SK-N-SH (cell line): ENCODE data around the gene BORCS5. TPM values are rescaled to one million over a fixed set of nuclear protein-coding genes. Genes with fewer than 3 reads are reported as not detected.

ENCODE experiments used
- CTCF ChIA-PET: fragments of 300-600, 350-600 bp; formaldehyde crosslinking; extraction: SDS; loops from one replicate; lab custom pipeline; 2021; lab: Yijun Ruan, JAX
- POLR2A ChIA-PET: fragments of 350-600 bp; sonication (Branson Sonifier 250); formaldehyde crosslinking; extraction: SDS; loops from one replicate; lab custom pipeline; 2020; ENCODE audit warnings: antibody characterized with exemption, inconsistent platforms; lab: Yijun Ruan, JAX
- DNase-seq: peaks from one replicate; pipeline ENCODE4 v3.0.0; 2012
- H2AFZ ChIP-seq: fragments of 200-600 bp; sonication (generic); 2 replicates; pipeline ENCODE4 v1.8.1; 2016; ENCODE audit warnings: antibody characterized with exemption, mild to moderate bottlenecking, low read depth
- H3F3A ChIP-seq: fragments of 200-600 bp; sonication (generic); replicated peaks from 2 replicates; pipeline ENCODE3; 2016; ENCODE audit warnings: antibody characterized with exemption, mild to moderate bottlenecking; ENCODE audit not compliant: insufficient read depth
- H3K27ac ChIP-seq, 2 experiments: fragments of 200-500 bp in 1 of 2; fragments of 200-600 bp in 1 of 2; sonication (Bioruptor generic) in 1 of 2; sonication (generic), shearing (Covaris generic) in 1 of 2; 2 replicates each; pipeline versions ENCODE4 v1.5.1 to v1.6.1; 2014 to 2016; ENCODE audit warnings: low read depth in 2 of 2, inconsistent platforms in 1 of 2, low read length in 1 of 2, mild to moderate bottlenecking in 1 of 2, mixed read lengths in 1 of 2
- H3K27me3 ChIP-seq: fragments of 200-600 bp; sonication (generic), shearing (Covaris generic); 2 replicates; pipeline ENCODE4 v1.6.1; 2016; ENCODE audit warnings: mixed run types; ENCODE audit not compliant: insufficient read depth
- H3K36me3 ChIP-seq, 2 experiments: fragments of 200-500 bp in 1 of 2; fragments of 200-600 bp in 1 of 2; sonication (Bioruptor generic) in 1 of 2; sonication (generic) in 1 of 2; replicated peaks in 1 of 2; 2 replicates each; pipeline versions ENCODE3 to v1.5.1; 2014 to 2016; ENCODE audit warnings: low read length in 1 of 2, mild to moderate bottlenecking in 1 of 2; ENCODE audit not compliant: insufficient read depth in 2 of 2, control insufficient read depth in 1 of 2
- H3K4me1 ChIP-seq, 2 experiments: fragments of 200-500 bp in 1 of 2; fragments of 200-600 bp in 1 of 2; sonication (Bioruptor generic) in 1 of 2; sonication (generic), shearing (Covaris generic) in 1 of 2; 2 replicates each; pipeline versions ENCODE4 v1.5.1 to v1.6.1; 2014 to 2016; ENCODE audit warnings: low read depth in 1 of 2, low read length in 1 of 2, mixed run types in 1 of 2; ENCODE audit not compliant: insufficient read depth in 2 of 2, control insufficient read depth in 1 of 2
- H3K4me2 ChIP-seq: fragments of 200-600 bp; sonication (generic), shearing (Covaris generic); 2 replicates; pipeline ENCODE4 v1.6.1; 2017; ENCODE audit warnings: mixed run types
- H3K4me3 ChIP-seq, 2 experiments: fragments of 200-500 bp in 1 of 2; fragments of 200-600 bp in 1 of 2; sonication (Bioruptor generic) in 1 of 2; sonication (generic), shearing (Covaris generic) in 1 of 2; 2 replicates each; pipeline versions ENCODE4 v1.5.1 to v1.8.1; 2014 to 2016; ENCODE audit warnings: low read depth in 2 of 2, inconsistent platforms in 1 of 2, low read length in 1 of 2, mild to moderate bottlenecking in 1 of 2, mixed read lengths in 1 of 2, moderate library complexity in 1 of 2
- H3K79me2 ChIP-seq: fragments of 200-600 bp; sonication (generic); 2 replicates; pipeline ENCODE4 v1.8.1; 2017; ENCODE audit warnings: mild to moderate bottlenecking; ENCODE audit not compliant: insufficient read depth
- H3K9ac ChIP-seq: fragments of 200-600 bp; sonication (generic); 2 replicates; pipeline ENCODE4 v1.6.1; 2017; ENCODE audit warnings: mixed run types
- H3K9me2 ChIP-seq: fragments of 200-600 bp; sonication (generic); 2 replicates; pipeline ENCODE4 v1.6.1; 2017; ENCODE audit warnings: mixed run types
- H3K9me3 ChIP-seq: fragments of 200-600 bp; sonication (generic); 2 replicates; pipeline ENCODE4 v1.6.1; 2017; ENCODE audit warnings: mixed run types, mild to moderate bottlenecking, moderate library complexity
- H4K20me1 ChIP-seq: fragments of 200-600 bp; sonication (generic); 2 replicates; pipeline ENCODE4 v1.6.1; 2017; ENCODE audit warnings: mild to moderate bottlenecking, mixed run types; ENCODE audit not compliant: insufficient read depth
- ELF1 ChIP-seq: IDR thresholded peaks from 2 replicates; pipeline ENCODE4 v1.4.0; 2012
- EZH2phosphoT487 ChIP-seq: fragments of 200-600 bp; sonication (generic); IDR thresholded peaks from 2 replicates; pipeline ENCODE4 v1.6.1; 2017; ENCODE audit warnings: low read depth, mixed run types, mild to moderate bottlenecking, antibody characterized with exemption, moderate library complexity, borderline replicate concordance
- GABPA ChIP-seq: IDR thresholded peaks from 2 replicates; pipeline ENCODE4 v1.4.0; 2012; ENCODE audit warnings: low read depth, mild to moderate bottlenecking
- GATA2 ChIP-seq: sonication (generic); formaldehyde crosslinking; IDR thresholded peaks from 2 replicates; pipeline ENCODE4 v1.5.0; 2020; ENCODE audit warnings: mild to moderate bottlenecking, missing genetic modification reagents
- POLR2AphosphoS5 ChIP-seq: IDR thresholded peaks from 2 replicates; pipeline ENCODE4 v1.6.1; 2012; ENCODE audit warnings: low read depth, low read length
- RCOR1 ChIP-seq: fragments of 150-350 bp; IDR thresholded peaks from 2 replicates; pipeline ENCODE4 v1.6.1; 2017; ENCODE audit warnings: antibody characterized with exemption, low read length
- SMC3 ChIP-seq: IDR thresholded peaks from 2 replicates; pipeline ENCODE4 v1.6.1; 2012; ENCODE audit warnings: low read depth, low read length, improper control_type of control experiment
- TEAD4 ChIP-seq: IDR thresholded peaks from 2 replicates; pipeline ENCODE4 v1.4.0; 2012; ENCODE audit warnings: mild to moderate bottlenecking, borderline replicate concordance; ENCODE audit not compliant: insufficient read depth
- WGBS: methylation state at CpG from one replicate; pipeline ENCODE4 v1.1.6; 2017; ENCODE audit warnings: low lambda C conversion rate; 5-methylcytosine and 5-hydroxymethylcytosine counted together
- polyA plus RNA-seq, 3 experiments: library from polyadenylated mRNA; depleted of rRNA; stranded (reverse); fragments of >200 nt; gene quantifications; 2 replicates each; pipeline ENCODE4 v1.2.3, GENCODE V29; 2012
- TF ChIP-seq, protein P1 (sequence below): IDR thresholded peaks from 2 replicates; pipeline ENCODE4 v1.4.0; 2012; ENCODE audit warnings: low read depth, borderline replicate concordance
- TF ChIP-seq, protein P2 (sequence below): fragments of 200-600 bp; sonication (generic); IDR thresholded peaks from 2 replicates; pipeline ENCODE4 v1.6.1; 2017; ENCODE audit warnings: antibody characterized with exemption, mild to moderate bottlenecking, moderate library complexity
- TF ChIP-seq, protein P3 (sequence below): IDR thresholded peaks from 2 replicates; pipeline ENCODE4 v1.6.1; 2012; ENCODE audit warnings: mild to moderate bottlenecking, low read depth, low read length, moderate library complexity
- TF ChIP-seq, protein P4 (sequence below): IDR thresholded peaks from 2 replicates; pipeline ENCODE4 v1.4.0; 2012; ENCODE audit warnings: low read depth, borderline replicate concordance

Gene BORCS5
- polyA plus RNA-seq, 1 of the 3 experiments (the other 2 are of a cell fraction): 16.3 TPM

DNA sequence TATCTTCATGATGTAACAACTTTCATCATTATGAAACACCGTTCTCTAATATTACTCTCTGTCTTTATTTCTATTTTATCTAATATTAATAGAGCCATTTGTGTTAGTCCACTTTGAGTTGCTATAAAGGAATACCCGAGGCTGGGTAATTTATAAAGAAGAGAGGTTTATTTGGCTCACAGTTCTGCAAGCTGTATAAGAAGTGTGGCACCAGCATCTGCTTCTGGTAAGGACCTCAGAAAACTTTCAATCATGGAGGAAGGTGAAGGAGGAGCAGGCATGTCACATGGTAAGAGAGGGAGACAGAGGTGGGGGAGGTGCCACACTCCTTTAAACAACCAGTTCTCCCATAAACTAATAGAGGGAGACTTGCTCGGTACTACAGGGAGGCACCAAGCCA, 25.1 kb downstream of the BORCS5 start:
- no peak overlapping the region for H3K4me3 ChIP-seq
- CTCF ChIA-PET: no interaction called here

More for the DNA sequence above, 25.1 kb downstream of the BORCS5 start:
- DNase-seq: no peak
- Histone ChIP-seq H4K20me1 (no peaks in the 10 kb centered on the region), H2AFZ (no peak overlapping the region), H3K27ac (no peak overlapping the region), H3K27me3 (no peaks in the 10 kb centered on the region), H3K79me2 (no peaks in the 10 kb centered on the region), H3K9ac (no peak overlapping the region), H3F3A (peaks cover 14% of the 10 kb centered on the region), H3K9me3 (no peaks in the 10 kb centered on the region), H3K9me2 (no peaks in the 10 kb centered on the region), H3K4me2 (no peak overlapping the region), H3K4me1 (peaks cover 6 to 7% of the 10 kb centered on the region in 2 experiments; a peak in 3 of 4 replicates), H3K36me3 (peaks cover 0 to 8% of the 10 kb centered on the region in 2 experiments)
- POLR2A ChIA-PET: no interaction called here
- 94% methylated on average over 3 of the region's 3 CpGs for WGBS
- TF ChIP-seq, protein P1, sequence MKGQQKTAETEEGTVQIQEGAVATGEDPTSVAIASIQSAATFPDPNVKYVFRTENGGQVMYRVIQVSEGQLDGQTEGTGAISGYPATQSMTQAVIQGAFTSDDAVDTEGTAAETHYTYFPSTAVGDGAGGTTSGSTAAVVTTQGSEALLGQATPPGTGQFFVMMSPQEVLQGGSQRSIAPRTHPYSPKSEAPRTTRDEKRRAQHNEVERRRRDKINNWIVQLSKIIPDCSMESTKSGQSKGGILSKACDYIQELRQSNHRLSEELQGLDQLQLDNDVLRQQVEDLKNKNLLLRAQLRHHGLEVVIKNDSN: no peak
- TF ChIP-seq EZH2phosphoT487: no peak
- TF ChIP-seq SMC3: no peak
- TF ChIP-seq GATA2 (CRISPR knock-in tag): no peak
- TF ChIP-seq ELF1: no peak
- TF ChIP-seq, protein P2, sequence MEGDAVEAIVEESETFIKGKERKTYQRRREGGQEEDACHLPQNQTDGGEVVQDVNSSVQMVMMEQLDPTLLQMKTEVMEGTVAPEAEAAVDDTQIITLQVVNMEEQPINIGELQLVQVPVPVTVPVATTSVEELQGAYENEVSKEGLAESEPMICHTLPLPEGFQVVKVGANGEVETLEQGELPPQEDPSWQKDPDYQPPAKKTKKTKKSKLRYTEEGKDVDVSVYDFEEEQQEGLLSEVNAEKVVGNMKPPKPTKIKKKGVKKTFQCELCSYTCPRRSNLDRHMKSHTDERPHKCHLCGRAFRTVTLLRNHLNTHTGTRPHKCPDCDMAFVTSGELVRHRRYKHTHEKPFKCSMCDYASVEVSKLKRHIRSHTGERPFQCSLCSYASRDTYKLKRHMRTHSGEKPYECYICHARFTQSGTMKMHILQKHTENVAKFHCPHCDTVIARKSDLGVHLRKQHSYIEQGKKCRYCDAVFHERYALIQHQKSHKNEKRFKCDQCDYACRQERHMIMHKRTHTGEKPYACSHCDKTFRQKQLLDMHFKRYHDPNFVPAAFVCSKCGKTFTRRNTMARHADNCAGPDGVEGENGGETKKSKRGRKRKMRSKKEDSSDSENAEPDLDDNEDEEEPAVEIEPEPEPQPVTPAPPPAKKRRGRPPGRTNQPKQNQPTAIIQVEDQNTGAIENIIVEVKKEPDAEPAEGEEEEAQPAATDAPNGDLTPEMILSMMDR: no peak
- no peak for TF ChIP-seq TEAD4
- no peak for TF ChIP-seq POLR2AphosphoS5
- TF ChIP-seq, protein P3, sequence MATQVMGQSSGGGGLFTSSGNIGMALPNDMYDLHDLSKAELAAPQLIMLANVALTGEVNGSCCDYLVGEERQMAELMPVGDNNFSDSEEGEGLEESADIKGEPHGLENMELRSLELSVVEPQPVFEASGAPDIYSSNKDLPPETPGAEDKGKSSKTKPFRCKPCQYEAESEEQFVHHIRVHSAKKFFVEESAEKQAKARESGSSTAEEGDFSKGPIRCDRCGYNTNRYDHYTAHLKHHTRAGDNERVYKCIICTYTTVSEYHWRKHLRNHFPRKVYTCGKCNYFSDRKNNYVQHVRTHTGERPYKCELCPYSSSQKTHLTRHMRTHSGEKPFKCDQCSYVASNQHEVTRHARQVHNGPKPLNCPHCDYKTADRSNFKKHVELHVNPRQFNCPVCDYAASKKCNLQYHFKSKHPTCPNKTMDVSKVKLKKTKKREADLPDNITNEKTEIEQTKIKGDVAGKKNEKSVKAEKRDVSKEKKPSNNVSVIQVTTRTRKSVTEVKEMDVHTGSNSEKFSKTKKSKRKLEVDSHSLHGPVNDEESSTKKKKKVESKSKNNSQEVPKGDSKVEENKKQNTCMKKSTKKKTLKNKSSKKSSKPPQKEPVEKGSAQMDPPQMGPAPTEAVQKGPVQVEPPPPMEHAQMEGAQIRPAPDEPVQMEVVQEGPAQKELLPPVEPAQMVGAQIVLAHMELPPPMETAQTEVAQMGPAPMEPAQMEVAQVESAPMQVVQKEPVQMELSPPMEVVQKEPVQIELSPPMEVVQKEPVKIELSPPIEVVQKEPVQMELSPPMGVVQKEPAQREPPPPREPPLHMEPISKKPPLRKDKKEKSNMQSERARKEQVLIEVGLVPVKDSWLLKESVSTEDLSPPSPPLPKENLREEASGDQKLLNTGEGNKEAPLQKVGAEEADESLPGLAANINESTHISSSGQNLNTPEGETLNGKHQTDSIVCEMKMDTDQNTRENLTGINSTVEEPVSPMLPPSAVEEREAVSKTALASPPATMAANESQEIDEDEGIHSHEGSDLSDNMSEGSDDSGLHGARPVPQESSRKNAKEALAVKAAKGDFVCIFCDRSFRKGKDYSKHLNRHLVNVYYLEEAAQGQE: no peak
- no peak for TF ChIP-seq GABPA
- TF ChIP-seq, protein P4, sequence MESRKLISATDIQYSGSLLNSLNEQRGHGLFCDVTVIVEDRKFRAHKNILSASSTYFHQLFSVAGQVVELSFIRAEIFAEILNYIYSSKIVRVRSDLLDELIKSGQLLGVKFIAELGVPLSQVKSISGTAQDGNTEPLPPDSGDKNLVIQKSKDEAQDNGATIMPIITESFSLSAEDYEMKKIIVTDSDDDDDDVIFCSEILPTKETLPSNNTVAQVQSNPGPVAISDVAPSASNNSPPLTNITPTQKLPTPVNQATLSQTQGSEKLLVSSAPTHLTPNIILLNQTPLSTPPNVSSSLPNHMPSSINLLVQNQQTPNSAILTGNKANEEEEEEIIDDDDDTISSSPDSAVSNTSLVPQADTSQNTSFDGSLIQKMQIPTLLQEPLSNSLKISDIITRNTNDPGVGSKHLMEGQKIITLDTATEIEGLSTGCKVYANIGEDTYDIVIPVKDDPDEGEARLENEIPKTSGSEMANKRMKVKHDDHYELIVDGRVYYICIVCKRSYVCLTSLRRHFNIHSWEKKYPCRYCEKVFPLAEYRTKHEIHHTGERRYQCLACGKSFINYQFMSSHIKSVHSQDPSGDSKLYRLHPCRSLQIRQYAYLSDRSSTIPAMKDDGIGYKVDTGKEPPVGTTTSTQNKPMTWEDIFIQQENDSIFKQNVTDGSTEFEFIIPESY: no peak
- TF ChIP-seq RCOR1: no peak
